Activated CD4-positive, alpha-beta T cell treated with anti-CD3 and anti-CD28 coated beads for 36 hours (primary cell): Measurements from ENCODE around the gene RASA2. TPM values are rescaled to one million over a fixed set of nuclear protein-coding genes. Genes with fewer than 3 reads are reported as not detected.

Source experiments
- ATAC-seq: fragments of 200-7000 bp; cut with Tn5 transposase; one replicate; pipeline ENCODE4 v1.10.0; 2021; ENCODE audit warnings: mild to moderate bottlenecking, moderate library complexity
- CTCF ChIA-PET: fragments of 350-600 bp; sonication (Branson Sonifier 250); formaldehyde crosslinking; loops from one replicate; lab custom pipeline; 2021; ENCODE audit warnings: antibody characterized with exemption; lab: Charles Lee
- POLR2A ChIA-PET: fragments of 350-600 bp; sonication (Branson Sonifier 250); formaldehyde crosslinking; loops from one replicate; lab custom pipeline; 2021; ENCODE audit warnings: antibody characterized with exemption, inconsistent platforms; lab: Charles Lee
- DNase-seq: peaks from one replicate; pipeline ENCODE4 v3.0.0-alpha.2; 2020
- H3K27ac Mint-ChIP-seq: one replicate; pipeline ENCODE4 v1.8.0; 2021; ENCODE audit warnings: mixed read lengths
- H3K27me3 Mint-ChIP-seq: one replicate; pipeline ENCODE4 v1.8.0; 2021; ENCODE audit warnings: mixed read lengths
- H3K36me3 Mint-ChIP-seq: one replicate; pipeline ENCODE4 v1.8.0; 2021; ENCODE audit warnings: low read depth, mixed read lengths
- H3K4me1 Mint-ChIP-seq: one replicate; pipeline ENCODE4 v1.8.0; 2021; ENCODE audit warnings: mixed read lengths
- H3K4me3 Mint-ChIP-seq: one replicate; pipeline ENCODE4 v1.8.0; 2021; ENCODE audit warnings: mild to moderate bottlenecking, moderate library complexity, mixed read lengths
- H3K9me3 Mint-ChIP-seq: one replicate; pipeline ENCODE4 v1.8.0; 2021; ENCODE audit warnings: low read depth, mixed read lengths
- intact Hi-C, 2 experiments: fragments of 100-400 bp; cut with DNase I in 1 of 2; cut with micrococcal nuclease in 1 of 2; formaldehyde crosslinking; loops; one replicate each; pipeline versions ENCODE4 v1.14.2 to v1.15.1; 2022 to 2024; cut with DNase I, micrococcal nuclease
- total RNA-seq, 2 experiments: library from RNA; stranded (reverse); gene quantifications; one replicate each; pipeline ENCODE4 v1.2.3, GENCODE V29; 2021

The RASA2 gene
- total RNA-seq: 10 to 100 TPM; 30.8 to 32.0 TPM

- ChIA-PET CTCF (interaction anchor here (0.6 to 3.8 kb wide), 13 partner anchors 12 to 252 kb away, joined by 3 to 15 read pairs (median 4); no protein-coding TSS in a partner anchor), POLR2A (interaction anchor here (0.8 to 2.6 kb wide), 8 partner anchors 12 to 255 kb away, joined by 3 to 19 read pairs (median 4); partner anchors contain the start of gene PXYLP1)
- Mint-ChIP-seq H3K27ac (peak within 1 kb of the TSS; percentile 94), H3K4me3 (peak within 1 kb of the TSS; percentile 77), H3K36me3 (peaks cover 17% of the 10 kb centered on the region), H3K27me3 (no peaks in the 10 kb centered on the region), H3K9me3 (no peaks in the 10 kb centered on the region), H3K4me1 (peaks cover 57% of the 10 kb centered on the region)
- ATAC-seq: peak; percentile 71
- intact Hi-C loops: loop anchor here (1.0 to 10.0 kb wide), 15 partner anchors 11 to 958 kb away; partner anchors contain the start of genes ATP1B3 (in 2 of the 2), RNF7 (in 1 of the 2), SLC25A36 (in 1 of the 2) and XRN1 (in 1 of the 2)
- peak; percentile 77 for DNase-seq
Measured at GRCh38 chr3:141486746-141487520, at the start of gene RASA2. RASA2 (plus strand) TSS chr3:141487027; CDS start chr3:141487084, 57 bp downstream.

GRCh38 chr3:141439589-141439988 lies 47.2 kb upstream of the RASA2 start:
- Mint-ChIP-seq H3K4me3 (no peak overlapping the region), H3K9me3 (no peaks in the 10 kb centered on the region), H3K4me1 (peaks cover 26% of the 10 kb centered on the region), H3K36me3 (peaks cover 15% of the 10 kb centered on the region), H3K27ac (peak overlapping the region; percentile 62), H3K27me3 (no peaks in the 10 kb centered on the region)
- intact Hi-C loops: no loop called here
- CTCF ChIA-PET: interaction anchor here (1.0 to 5.4 kb wide), 16 partner anchors 10 to 172 kb away, joined by 3 to 43 read pairs (median 8); no protein-coding TSS in a partner anchor
- peak; percentile 33 for ATAC-seq
- no peak for DNase-seq
- POLR2A ChIA-PET: interaction anchor here (0.6 kb wide), 1 partner anchor 9 kb away, joined by 5 read pairs; no protein-coding TSS in a partner anchor

GRCh38 chr3:141440942-141441341 lies 45.9 kb upstream of the RASA2 start:
- DNase-seq: no peak
- no peaks in the 10 kb centered on the region for H3K27me3 Mint-ChIP-seq
- ChIA-PET CTCF (interaction anchor here (0.6 to 5.4 kb wide), 24 partner anchors 9 to 1138 kb away, joined by 3 to 43 read pairs (median 4); partner anchors contain the start of gene ZBTB38), POLR2A (interaction anchor here (0.9 kb wide), 1 partner anchor 26 kb away, joined by 3 read pairs; no protein-coding TSS in a partner anchor)
- intact Hi-C loops: loop anchor here (1.0 to 5.0 kb wide), 7 partner anchors 26 to 130 kb away; no protein-coding TSS in a partner anchor
- H3K4me1 Mint-ChIP-seq: peaks cover 26% of the 10 kb centered on the region
- H3K27ac Mint-ChIP-seq: peak overlapping the region; percentile 76
- H3K36me3 Mint-ChIP-seq: peaks cover 18% of the 10 kb centered on the region
- H3K9me3 Mint-ChIP-seq: no peaks in the 10 kb centered on the region
- H3K4me3 Mint-ChIP-seq: no peak overlapping the region
- peak; percentile 23 for ATAC-seq

DNA sequence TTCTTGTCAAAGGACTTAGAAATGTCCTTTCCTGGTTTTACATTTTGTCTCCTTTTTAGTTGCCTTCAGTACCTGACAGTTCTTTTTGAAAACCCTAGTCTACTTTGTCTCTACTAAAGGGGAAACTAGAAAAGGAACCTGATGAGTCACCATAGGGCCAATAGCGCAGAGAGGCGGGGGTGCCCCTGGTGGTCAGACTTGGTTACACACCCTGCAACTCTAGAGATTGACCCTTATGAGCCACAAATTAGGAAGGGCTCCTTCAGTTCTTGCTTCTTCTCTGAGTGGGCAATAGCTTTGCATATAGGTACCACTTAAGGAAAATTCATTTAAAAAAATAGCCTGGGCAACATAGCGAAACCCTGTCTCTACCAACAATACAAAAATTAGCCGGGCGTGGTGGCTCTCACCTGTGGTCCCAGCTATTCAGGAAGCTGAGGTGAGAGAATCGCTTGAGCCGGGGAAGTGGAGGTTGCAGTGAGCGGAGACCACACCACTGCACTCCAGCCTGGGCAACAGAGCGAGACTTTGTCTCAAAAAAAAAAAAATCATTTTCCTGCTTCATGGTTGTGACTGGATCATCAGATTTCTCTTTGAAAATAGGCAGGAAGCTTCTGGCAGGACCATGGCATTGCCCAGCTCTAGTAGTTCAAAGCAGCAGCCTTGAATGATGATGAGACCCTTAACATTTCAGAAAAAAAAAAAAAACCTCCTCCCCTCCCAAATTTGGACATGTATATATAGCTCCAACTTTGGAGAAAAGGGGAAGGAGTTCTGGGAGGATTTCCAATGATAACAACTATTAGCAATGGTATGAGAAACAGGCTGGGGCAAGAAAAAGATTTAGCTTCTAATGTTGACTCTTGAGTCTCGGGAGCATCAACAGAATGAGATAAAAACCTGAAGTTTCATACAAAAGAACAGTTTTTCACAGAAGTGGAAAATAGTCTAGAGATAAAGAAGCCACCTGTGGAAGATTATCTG lies 45.2 kb upstream of the RASA2 start:
- H3K4me3 Mint-ChIP-seq: no peak overlapping the region
- peak; percentile 98 for ATAC-seq
- H3K4me1 Mint-ChIP-seq: peaks cover 25% of the 10 kb centered on the region
- intact Hi-C loops: loop anchor here (1.0 to 5.0 kb wide), 7 partner anchors 27 to 131 kb away; no protein-coding TSS in a partner anchor
- peak; percentile 87 for DNase-seq
- POLR2A ChIA-PET: interaction anchor here (0.9 kb wide), 1 partner anchor 27 kb away, joined by 3 read pairs; no protein-coding TSS in a partner anchor
- no peaks in the 10 kb centered on the region for H3K9me3 Mint-ChIP-seq
- CTCF ChIA-PET: interaction anchor here (0.6 to 5.4 kb wide), 32 partner anchors 8 to 1137 kb away, joined by 3 to 43 read pairs (median 4); partner anchors contain the start of gene ZBTB38
- peak overlapping the region; percentile 76 for H3K27ac Mint-ChIP-seq
- H3K27me3 Mint-ChIP-seq: no peaks in the 10 kb centered on the region
- H3K36me3 Mint-ChIP-seq: peaks cover 18% of the 10 kb centered on the region

- no peak for ATAC-seq
- H3K36me3 Mint-ChIP-seq: peaks cover 18% of the 10 kb centered on the region
- H3K4me1 Mint-ChIP-seq: peaks cover 25% of the 10 kb centered on the region
- intact Hi-C loops: loop anchor here in 1 of 2 experiments (5.0 kb wide), 1 partner anchor 40 kb away; no protein-coding TSS in a partner anchor
- no peak overlapping the region for H3K27ac Mint-ChIP-seq
- H3K9me3 Mint-ChIP-seq: no peaks in the 10 kb centered on the region
- ChIA-PET CTCF (interaction anchor here (0.6 to 5.4 kb wide), 23 partner anchors 10 to 202 kb away, joined by 3 to 43 read pairs (median 5); partner anchors contain the start of gene ZBTB38), POLR2A (no interaction called here)
- no peak overlapping the region for H3K4me3 Mint-ChIP-seq
- no peak for DNase-seq
- H3K27me3 Mint-ChIP-seq: no peaks in the 10 kb centered on the region
Measured at GRCh38 chr3:141442446-141442845, 44.4 kb upstream of the RASA2 start.

DNA sequence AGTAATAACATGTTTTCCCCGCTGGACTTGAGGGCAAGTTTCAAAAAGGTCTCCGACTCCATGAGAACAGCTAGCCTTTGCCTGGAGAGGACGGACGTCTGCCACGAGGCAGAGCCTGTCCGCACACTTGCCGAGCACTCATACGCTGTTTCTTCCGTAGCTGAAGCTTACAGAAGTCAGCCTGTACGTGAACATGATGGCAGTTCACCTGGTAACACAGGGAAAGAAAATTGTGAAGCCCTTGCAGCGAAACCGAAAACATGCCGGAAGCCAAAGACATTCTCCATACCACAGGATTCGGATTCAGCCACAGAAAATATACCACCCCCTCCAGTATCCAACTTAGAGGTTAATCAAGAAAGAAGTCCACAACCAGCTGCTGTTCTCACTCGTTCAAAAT lies 43.9 kb upstream of the RASA2 start:
- intact Hi-C loops: loop anchor here in 1 of 2 experiments (5.0 kb wide), 1 partner anchor 41 kb away; no protein-coding TSS in a partner anchor
- POLR2A ChIA-PET: no interaction called here

GRCh38 chr3:141444586-141445285 lies 42.1 kb upstream of the RASA2 start:
- Mint-ChIP-seq H3K36me3 (peaks cover 18% of the 10 kb centered on the region), H3K4me3 (no peak overlapping the region), H3K4me1 (peaks cover 26% of the 10 kb centered on the region), H3K27me3 (no peaks in the 10 kb centered on the region), H3K9me3 (no peaks in the 10 kb centered on the region), H3K27ac (no peak overlapping the region)
- DNase-seq (no peak), ATAC-seq (no peak)
- POLR2A ChIA-PET: no interaction called here
- intact Hi-C loops: loop anchor here in 1 of 2 experiments (5.0 kb wide), 1 partner anchor 42 kb away; no protein-coding TSS in a partner anchor
- CTCF ChIA-PET: interaction anchor here (0.7 to 5.4 kb wide), 2 partner anchors 85 to 176 kb away, joined by 3 to 43 read pairs; no protein-coding TSS in a partner anchor

More for the DNA sequence above, 43.9 kb upstream of the RASA2 start:
- H3K27me3 Mint-ChIP-seq: no peaks in the 10 kb centered on the region
- peaks cover 18% of the 10 kb centered on the region for H3K36me3 Mint-ChIP-seq
- H3K27ac Mint-ChIP-seq: no peak overlapping the region
- H3K9me3 Mint-ChIP-seq: no peaks in the 10 kb centered on the region
- CTCF ChIA-PET: interaction anchor here (0.6 to 5.4 kb wide), 11 partner anchors 10 to 138 kb away, joined by 3 to 43 read pairs (median 10); partner anchors contain the start of gene ZBTB38
- H3K4me1 Mint-ChIP-seq: peaks cover 25% of the 10 kb centered on the region
- H3K4me3 Mint-ChIP-seq: no peak overlapping the region
- no peak for ATAC-seq
- no peak for DNase-seq

- Mint-ChIP-seq H3K4me1 (peaks cover 19% of the 10 kb centered on the region), H3K9me3 (no peaks in the 10 kb centered on the region), H3K36me3 (peaks cover 16% of the 10 kb centered on the region), H3K27ac (no peak overlapping the region), H3K4me3 (no peak overlapping the region), H3K27me3 (no peaks in the 10 kb centered on the region)
- no peak for DNase-seq
- intact Hi-C loops: no loop called here
- no peak for ATAC-seq
- POLR2A ChIA-PET: interaction anchor here (0.6 kb wide), 2 partner anchors 21 to 135 kb away, joined by 3 to 5 read pairs; no protein-coding TSS in a partner anchor
- CTCF ChIA-PET: interaction anchor here (0.7 to 4.7 kb wide), 10 partner anchors 9 to 144 kb away, joined by 3 to 24 read pairs (median 4); no protein-coding TSS in a partner anchor
Measured at GRCh38 chr3:141445990-141446389, 40.8 kb upstream of the RASA2 start.

DNA sequence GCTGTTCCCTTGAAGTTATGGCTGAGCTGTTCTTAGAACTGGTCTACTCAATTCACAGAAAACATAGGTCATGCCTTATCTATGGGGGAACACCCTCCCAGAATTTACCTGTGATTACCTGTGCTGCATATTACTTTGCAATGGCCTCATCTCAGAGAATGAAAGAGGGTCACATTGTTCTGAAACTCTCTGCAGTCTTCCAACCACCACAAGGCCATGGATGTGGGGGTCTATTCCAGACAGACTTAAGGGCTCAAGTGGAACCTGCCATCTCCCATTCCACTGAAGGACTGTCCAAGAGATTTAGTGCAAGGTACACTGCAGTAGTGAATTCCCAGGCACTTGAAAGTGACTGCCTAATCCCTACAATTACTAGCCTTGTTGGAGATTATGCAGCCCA lies 40.1 kb upstream of the RASA2 start:
- CTCF ChIA-PET: interaction anchor here (0.7 to 4.7 kb wide), 10 partner anchors 8 to 1200 kb away, joined by 3 to 24 read pairs (median 4); no protein-coding TSS in a partner anchor

More for the DNA sequence above, 40.1 kb upstream of the RASA2 start:
- intact Hi-C loops: no loop called here
- POLR2A ChIA-PET: no interaction called here
- Mint-ChIP-seq H3K4me3 (no peak overlapping the region), H3K9me3 (no peaks in the 10 kb centered on the region), H3K4me1 (peaks cover 13% of the 10 kb centered on the region), H3K36me3 (peaks cover 16% of the 10 kb centered on the region), H3K27me3 (no peaks in the 10 kb centered on the region), H3K27ac (no peak overlapping the region)
- ATAC-seq: no peak
- DNase-seq: no peak
